GM19043 (cell line): ENCODE data around the gene PTH1R.

ENCODE experiments used
- ATAC-seq: cut with Tn5 transposase; IDR thresholded peaks from one replicate; pipeline ENCODE4 v1.9.1; 2021; ENCODE audit warnings: low read depth; ENCODE audit not compliant: unreplicated experiment

Gene PTH1R

GRCh38 chr3:46942481-46943236 is 65.1 kb downstream of the PTH1R start:
- no peak for ATAC-seq

GRCh38 chr3:46943237-46944187 is 66.0 kb downstream of the PTH1R start:
- no peak for ATAC-seq

GRCh38 chr3:46944191-46944590 is 66.7 kb downstream of the PTH1R start:
- ATAC-seq = no peak

- ATAC-seq = no peak
Observed at GRCh38 chr3:46946416-46946815, 68.9 kb downstream of the PTH1R start.

GRCh38 chr3:46946856-46947545 is 69.5 kb downstream of the PTH1R start:
- no peak for ATAC-seq

GRCh38 chr3:46947546-46947901 is 70.0 kb downstream of the PTH1R start:
- no peak for ATAC-seq

- ATAC-seq = no peak
Observed at GRCh38 chr3:46947981-46948791, 70.7 kb downstream of the PTH1R start.

- peak; percentile 47 for ATAC-seq
Observed at GRCh38 chr3:46948830-46949671, 71.5 kb downstream of the PTH1R start.

- ATAC-seq = no peak
Observed at GRCh38 chr3:46950177-46950576, 72.7 kb downstream of the PTH1R start.

- no peak for ATAC-seq
Observed at GRCh38 chr3:46950650-46951241, 73.2 kb downstream of the PTH1R start.

- ATAC-seq = no peak
Observed at GRCh38 chr3:46952813-46953212, 75.3 kb downstream of the PTH1R start.
